HepG2 (cell line): Measurements from ENCODE around the gene HECTD4. TPM values are rescaled to one million over a fixed set of nuclear protein-coding genes. Genes with fewer than 3 reads are reported as not detected.
A peak's percentile ranks its signal among the peaks of the same experiment; 100 is the strongest.

Experiments
- ATAC-seq: fragments of 200-7000 bp; cut with Tn5 transposase; 3 replicates; pipeline ENCODE4 v1.9.1; 2020; ENCODE audit warnings: mild to moderate bottlenecking, moderate library complexity
- BruUV-seq: library from RNA; stranded (reverse); fragments of 400-500 nt; replicated peaks from 2 replicates; lab custom pipeline; 2021; lab: Mats Ljungman, UMichigan
- CTCF ChIA-PET: fragments of 300-600 bp; formaldehyde crosslinking; extraction: SDS; loops from one replicate; lab custom pipeline; 2021; ENCODE audit warnings: low total read pairs, inconsistent platforms, low intra/inter-chr PET ratio; lab: Yijun Ruan, JAX
- POLR2A ChIA-PET: fragments of 350-600 bp; sonication (Branson Sonifier 250); formaldehyde crosslinking; loops from one replicate; lab custom pipeline; 2020; ENCODE audit warnings: antibody characterized with exemption, inconsistent platforms; lab: Yijun Ruan, JAX
- DNase-seq: peaks from one replicate; pipeline ENCODE4 v3.0.0-alpha.2; 2015; ENCODE audit warnings: low spot score
- FAIRE-seq: peaks from 3 replicates; lab custom pipeline; 2011; peaks lifted over from hg19 to GRCh38; lab: Jason Lieb, UNC
- H2AFZ ChIP-seq: one replicate; pipeline ENCODE4 v1.6.1; 2011; ENCODE audit warnings: low read length, inconsistent platforms
- H3K27ac ChIP-seq: fragments of 300-600 bp; 3 replicates; pipeline ENCODE4 v1.8.0; 2011; ENCODE audit warnings: mixed run types, mild to moderate bottlenecking, mixed read lengths, low read length, inconsistent platforms; ENCODE audit not compliant: insufficient read depth; ENCODE audit errors: extremely low read length
- H3K27me3 ChIP-seq, 2 experiments: fragments of 200-600 bp in 1 of 2; 2 replicates in 1 of 2; 3 replicates in 1 of 2; pipeline versions ENCODE4 v1.6.0 to v1.8.0; 2011; ENCODE audit warnings: low read length in 2 of 2, mild to moderate bottlenecking in 2 of 2, moderate library complexity in 2 of 2, inconsistent platforms in 1 of 2; ENCODE audit not compliant: insufficient read depth in 2 of 2, control insufficient read depth in 1 of 2
- H3K36me3 ChIP-seq, 2 experiments: fragments of 200-600 bp in 1 of 2; replicated peaks in 1 of 2; 2 replicates in 1 of 2; 3 replicates in 1 of 2; pipeline versions ENCODE4 v1.5.1 to v1.8.0; 2011; ENCODE audit warnings: low read length in 2 of 2, inconsistent platforms in 1 of 2; ENCODE audit not compliant: insufficient read depth in 2 of 2, control insufficient read depth in 1 of 2
- H3K4me1 ChIP-seq: 2 replicates; pipeline ENCODE4 v1.5.1; 2012; ENCODE audit warnings: low read length, inconsistent platforms; ENCODE audit not compliant: insufficient read depth
- H3K4me2 ChIP-seq: 2 replicates; pipeline ENCODE4 v1.6.0; 2011; ENCODE audit warnings: low read depth, low read length, inconsistent platforms
- H3K4me3 ChIP-seq, 3 experiments: fragments of 200-600 bp in 1 of 3; sonication (generic), shearing (Covaris generic) in 1 of 3; replicated peaks in 1 of 3; 2 replicates each; pipeline ENCODE4 v1.5.1; 2011 to 2016; ENCODE audit warnings: low read length in 3 of 3, inconsistent platforms in 2 of 3, low read depth in 2 of 3, mild to moderate bottlenecking in 2 of 3, control low read depth in 1 of 3, mixed read lengths in 1 of 3; ENCODE audit not compliant: insufficient read depth in 1 of 3
- H3K79me2 ChIP-seq: one replicate; pipeline ENCODE4 v1.6.1; 2011; ENCODE audit warnings: low read length, inconsistent platforms; ENCODE audit not compliant: insufficient read depth
- H3K9ac ChIP-seq: 2 replicates; pipeline ENCODE4 v1.6.0; 2011; ENCODE audit warnings: mild to moderate bottlenecking, low read depth, low read length, inconsistent platforms; ENCODE audit not compliant: insufficient read depth
- H3K9me3 ChIP-seq: 2 replicates; pipeline ENCODE4 v1.5.1; 2012; ENCODE audit warnings: mild to moderate bottlenecking, low read length
- H4K20me1 ChIP-seq: 2 replicates; pipeline ENCODE4 v1.6.0; 2011; ENCODE audit warnings: inconsistent platforms, mild to moderate bottlenecking, low read length, moderate library complexity; ENCODE audit not compliant: insufficient read depth
- HDAC2 ChIP-seq: sonication (generic); formaldehyde crosslinking; IDR thresholded peaks from 2 replicates; pipeline ENCODE4 v1.4.0; 2020; ENCODE audit warnings: missing genetic modification reagents
- JUND ChIP-seq: sonication (generic); formaldehyde crosslinking; IDR thresholded peaks from 2 replicates; pipeline ENCODE4 v1.8.0; 2022; ENCODE audit warnings: mild to moderate bottlenecking, missing genetic modification reagents
- RERE ChIP-seq: IDR thresholded peaks from 2 replicates; pipeline ENCODE4 v1.6.1; 2016; ENCODE audit warnings: low read depth, missing genetic modification reagents, missing compliant biosample characterization
- SKIL ChIP-seq: sonication (generic); formaldehyde crosslinking; IDR thresholded peaks from 2 replicates; pipeline ENCODE4 v1.8.0; 2022; ENCODE audit warnings: missing genetic modification reagents, mild to moderate bottlenecking, moderate library complexity, borderline replicate concordance
- SMAD1 ChIP-seq: sonication (generic); formaldehyde crosslinking; IDR thresholded peaks from 2 replicates; pipeline ENCODE4 v1.4.0; 2020; ENCODE audit warnings: missing genetic modification reagents, low read depth, mild to moderate bottlenecking, borderline replicate concordance
- SNRNP70 ChIP-seq: fragments of 200-400 bp; formaldehyde crosslinking; IDR thresholded peaks from 2 replicates; pipeline ENCODE4 v1.6.1; 2017; ENCODE audit warnings: mild to moderate bottlenecking, low read depth, low read length, moderate library complexity
- SRSF9 ChIP-seq: fragments of 200-400 bp; formaldehyde crosslinking; IDR thresholded peaks from 2 replicates; pipeline ENCODE4 v1.6.1; 2018; ENCODE audit warnings: borderline replicate concordance, mild to moderate bottlenecking, low read depth, low read length; ENCODE audit not compliant: insufficient read depth, poor library complexity, severe bottlenecking
- TBL1XR1 ChIP-seq: fragments of 150-350 bp; IDR thresholded peaks from 2 replicates; pipeline ENCODE4 v1.6.1; 2014; ENCODE audit warnings: borderline replicate concordance, low read length; ENCODE audit not compliant: partially characterized antibody
- ZNF770 ChIP-seq: sonication (generic); formaldehyde crosslinking; IDR thresholded peaks from 2 replicates; pipeline ENCODE4 v1.5.0; 2020; ENCODE audit warnings: mild to moderate bottlenecking, missing genetic modification reagents
- ZNF788 ChIP-seq: sonication (generic); formaldehyde crosslinking; IDR thresholded peaks from 2 replicates; pipeline ENCODE4 v1.5.0; 2020; ENCODE audit warnings: mild to moderate bottlenecking, missing genetic modification reagents, borderline replicate concordance
- WGBS: methylation state at CpG from one replicate; pipeline ENCODE4 v1.1.6; 2017; ENCODE audit warnings: low lambda C conversion rate; 5-methylcytosine and 5-hydroxymethylcytosine counted together
- in situ Hi-C: cut with HindIII; loops from 2 replicates; pipeline ENCODE4 v1.10.0; 2017; ENCODE audit warnings: low pct_unique_long_range_greater_than_20kb; ENCODE audit not compliant: extremely low pct_ligation_motif_present
- intact Hi-C: fragments of 100-400 bp; cut with micrococcal nuclease; formaldehyde crosslinking; loops from one replicate; pipeline ENCODE4 v1.10.0; 2022; ENCODE audit not compliant: unreplicated experiment
- polyA plus RNA-seq, 8 experiments: library from polyadenylated mRNA; depleted of rRNA in 3 of 8; stranded (reverse) in 7 of 8; unstranded in 1 of 8; fragments of >200 nt; fragmentation: Illumina TruSeq in 4 of 8; extraction: Trizol in 4 of 8; gene quantifications; 2 replicates each; pipeline versions ENCODE4 v1.2.1 to v1.2.3, GENCODE V29; 2011 to 2016; ENCODE audit warnings: low read depth in 4 of 8, missing spikeins in 1 of 8, mixed read lengths in 1 of 8; ENCODE audit not compliant: insufficient read depth in 1 of 8
- total RNA-seq, 5 experiments: library from RNA; depleted of rRNA; stranded (reverse); fragments of >200 nt; fragmentation: Illumina TruSeq; extraction: Trizol; gene quantifications; 2 replicates each; pipeline ENCODE4 v1.2.3, GENCODE V29; 2016; ENCODE audit warnings: low read depth in 1 of 5
- TF ChIP-seq, protein P1 (sequence below): sonication (generic); formaldehyde crosslinking; IDR thresholded peaks from 2 replicates; pipeline ENCODE4 v1.5.0; 2020; ENCODE audit warnings: missing genetic modification reagents

HECTD4 gene
- total and polyA plus RNA-seq, 2 of the 13 experiments (the other 11 are each of a cell fraction or from before 2014, with no cell fraction given): 9.0 to 11.4 TPM

- no peaks in the 10 kb centered on the region; a peak in 1 of 5 replicates for H3K27me3 ChIP-seq
- H3K27ac ChIP-seq: no peak overlapping the region
- WGBS: 7% methylated on average over 11 of the region's 11 CpGs
- ATAC-seq (no peak), FAIRE-seq (no peak), DNase-seq (no peak)
- no peaks in the 10 kb centered on the region for H3K9me3 ChIP-seq
- ChIA-PET CTCF (no interaction called here), POLR2A (interaction anchor here (0.7 to 7.1 kb wide), 3 partner anchors 13 to 108 kb away, joined by 3 to 85 read pairs (median 10); partner anchors contain the start of genes ERP29, NAA25 and TMEM116)
- no peak overlapping the region for H3K9ac ChIP-seq
- H2AFZ ChIP-seq: peak overlapping the region; percentile 6
- no peaks in the 10 kb centered on the region for H3K36me3 ChIP-seq
- in situ Hi-C loops: no loop called here
- H3K79me2 ChIP-seq: peaks cover 9% of the 10 kb centered on the region
- BruUV-seq: no TSS peak
- peak overlapping the region in 1 of 3 experiments; percentile 47; a peak in 3 of 6 replicates for H3K4me3 ChIP-seq
- H3K4me2 ChIP-seq: peak overlapping the region; percentile 73
- no peaks in the 10 kb centered on the region for H4K20me1 ChIP-seq
- intact Hi-C loops: no loop called here
- H3K4me1 ChIP-seq: peaks cover 60% of the 10 kb centered on the region
- TF ChIP-seq, protein P1, sequence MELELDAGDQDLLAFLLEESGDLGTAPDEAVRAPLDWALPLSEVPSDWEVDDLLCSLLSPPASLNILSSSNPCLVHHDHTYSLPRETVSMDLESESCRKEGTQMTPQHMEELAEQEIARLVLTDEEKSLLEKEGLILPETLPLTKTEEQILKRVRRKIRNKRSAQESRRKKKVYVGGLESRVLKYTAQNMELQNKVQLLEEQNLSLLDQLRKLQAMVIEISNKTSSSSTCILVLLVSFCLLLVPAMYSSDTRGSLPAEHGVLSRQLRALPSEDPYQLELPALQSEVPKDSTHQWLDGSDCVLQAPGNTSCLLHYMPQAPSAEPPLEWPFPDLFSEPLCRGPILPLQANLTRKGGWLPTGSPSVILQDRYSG (CRISPR knock-in tag): no peak
- TF ChIP-seq HDAC2 (CRISPR knock-in tag) (no peak), ZNF770 (CRISPR knock-in tag) (peak; percentile 85), JUND (CRISPR knock-in tag) (no peak), SKIL (no peak), SMAD1 (CRISPR knock-in tag) (no peak), ZNF788 (CRISPR knock-in tag) (0 out of 2 replicates have a peak, but pooled peaks have one; percentile 29), RERE (CRISPR knock-in tag) (no peak), SRSF9 (no peak), TBL1XR1 (no peak), SNRNP70 (no peak)
Observed at GRCh38 chr12:112121780-112122565, 260.3 kb downstream of the HECTD4 start.
